HPDE6-E6E7 (cell line): ENCODE data around the gene EGR1.
"Not testable (repeated sequence)": the region's sequence is repeated elsewhere in the genome, so short reads cannot be mapped to it uniquely, and the experiment has no call there.

Experiments
- DNase-seq: peaks from one replicate; pipeline ENCODE4 v3.0.0; 2011; ENCODE audit warnings: missing footprints; ENCODE audit errors: extremely low spot score

The EGR1 gene

DNA sequence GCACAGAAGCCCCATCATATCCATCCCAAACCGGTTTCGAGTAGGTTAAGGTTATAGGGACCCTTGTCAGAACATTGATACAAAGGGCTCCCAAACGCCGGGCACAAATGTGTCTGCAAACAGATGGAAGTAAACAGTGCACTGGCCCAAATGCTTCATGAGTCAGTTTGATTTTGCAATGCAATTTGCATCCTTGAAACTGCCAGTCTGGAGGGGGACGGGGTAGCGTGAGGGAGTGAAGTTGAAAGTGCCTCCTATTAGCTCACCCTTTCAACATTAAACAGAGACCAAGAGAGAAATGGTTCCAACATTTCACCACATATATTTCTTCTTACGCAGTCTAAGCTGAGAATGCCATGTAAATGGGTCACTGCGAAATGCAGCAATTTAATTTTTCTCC is 42.2 kb downstream of the EGR1 start:
- DNase-seq = not testable (repeated sequence)

DNA sequence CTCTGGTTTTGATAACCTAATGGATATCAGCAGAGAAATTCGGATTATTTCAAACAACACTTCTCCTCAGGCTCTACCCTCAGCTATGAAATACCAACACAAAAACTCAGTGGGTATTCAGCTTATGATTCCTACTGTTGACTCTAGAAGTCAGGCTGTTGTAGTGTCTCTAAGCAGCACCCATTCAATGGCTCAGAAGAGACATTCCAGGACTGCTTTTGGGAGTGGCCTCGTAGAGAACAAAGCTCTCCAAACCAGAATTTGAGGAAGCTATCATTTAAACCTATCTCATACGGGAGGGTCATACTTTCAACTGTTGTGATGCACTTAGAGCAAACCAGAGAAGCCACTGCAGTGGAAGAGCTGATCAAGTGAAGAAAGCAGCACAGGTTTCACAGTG is 43.7 kb downstream of the EGR1 start:
- no peak for DNase-seq

DNA sequence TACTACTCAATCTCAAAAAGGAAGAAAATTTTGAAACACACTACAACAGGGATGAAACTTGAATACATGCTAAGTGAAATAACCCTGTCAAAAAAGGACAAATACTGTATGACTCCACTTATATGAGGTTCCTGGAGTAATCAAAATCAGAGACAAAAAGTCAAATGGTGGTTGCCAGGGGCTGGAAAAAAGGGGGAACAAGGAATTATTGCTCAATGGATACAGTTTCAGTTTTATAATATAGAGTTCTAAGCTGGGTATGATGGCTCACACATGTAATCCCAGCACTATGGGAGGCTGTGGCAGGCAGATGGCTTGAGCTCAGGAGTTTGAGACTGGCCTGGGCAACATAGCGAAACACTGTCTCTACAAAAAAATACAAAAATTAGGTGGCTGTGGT is 48.7 kb downstream of the EGR1 start:
- DNase-seq = no peak

DNA sequence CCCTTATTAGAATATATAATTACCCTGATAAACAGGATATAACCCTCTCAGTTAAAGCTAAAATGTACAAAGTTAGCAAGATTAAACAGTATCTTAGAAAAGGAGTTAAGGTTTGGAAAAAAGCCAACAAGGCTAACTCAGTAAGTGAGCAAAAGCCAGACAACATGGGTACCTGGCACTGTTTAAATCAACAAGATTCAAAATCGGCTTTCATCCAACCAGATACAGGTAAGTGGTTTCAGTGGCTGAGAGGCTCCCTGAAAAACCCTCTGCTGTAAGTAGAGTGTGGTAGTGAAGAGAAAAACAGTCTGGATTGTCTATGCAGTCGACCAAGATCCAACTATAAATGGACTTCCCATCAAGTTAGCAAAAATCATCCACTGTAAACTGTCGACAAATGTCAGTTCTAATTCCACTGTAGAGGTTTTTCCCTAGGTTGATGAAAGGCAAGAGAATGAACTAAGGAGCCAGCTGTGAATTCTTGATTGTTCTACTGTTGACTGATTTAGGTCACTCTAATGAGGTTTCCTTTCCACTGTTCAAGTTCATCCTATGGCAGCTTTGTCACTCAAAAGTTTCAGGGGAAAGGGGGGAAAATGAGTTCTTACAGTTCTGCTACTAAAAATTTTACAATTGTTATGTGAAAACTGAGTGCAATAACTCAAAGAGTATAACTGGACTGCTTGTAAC is 50.4 kb downstream of the EGR1 start:
- DNase-seq = no peak

DNA sequence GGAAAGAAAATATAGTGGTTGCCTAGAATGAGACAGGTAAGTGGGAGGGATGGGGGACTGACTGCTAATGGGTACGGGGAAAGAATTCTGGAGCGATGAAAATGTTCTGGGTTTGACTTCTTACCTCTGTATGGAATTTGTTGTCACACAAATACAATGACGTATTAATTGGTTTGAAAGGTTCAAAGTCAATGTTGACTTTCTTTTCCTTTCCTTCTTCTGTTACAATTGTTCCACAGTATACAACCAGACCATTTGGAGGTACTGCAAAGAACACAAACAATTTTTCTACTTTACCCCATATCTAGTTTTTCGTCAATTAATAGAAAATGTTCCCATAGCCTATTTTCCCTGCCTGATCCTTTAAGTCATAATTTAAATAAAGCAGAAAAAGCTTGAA is 52.2 kb downstream of the EGR1 start:
- no peak for DNase-seq
